ENCODE measurements around the gene FBXO42. TPM values are rescaled to one million over a fixed set of nuclear protein-coding genes. Genes with fewer than 3 reads are reported as not detected.

FBXO42 gene
- total and polyA plus RNA-seq, 2 of the 8 experiments (the other 6 are each of a cell fraction or from before 2014, with no cell fraction given): 15.1 to 17.0 TPM

GRCh38 chr1:16205891-16206546, 146.3 kb downstream of the FBXO42 start (continued):
- TF ChIP-seq CHD7 (IDR thresholded peaks at IDR 0.05; ENCODE audit: insufficient replicate concordance, low read length): no peak
- peak; percentile 11 for TF ChIP-seq KDM4A (IDR thresholded peaks at IDR 0.05; ENCODE audit: low read depth, low read length, severe bottlenecking)
- peak in 1 of 2 experiments; percentile 19; a peak in 1 of 3 replicates for TF ChIP-seq POLR2A (IDR thresholded peaks at IDR 0.05; ENCODE audit: control extremely low read depth in 1 of 2, low read depth in 2 of 2, low read length in 2 of 2)
- no peak for TF ChIP-seq TAF7 (optimal IDR thresholded peaks at IDR 0.05; ENCODE audit: borderline replicate concordance, low read depth, low read length)
- TF ChIP-seq CEBPB (IDR thresholded peaks at IDR 0.05; ENCODE audit: low read depth, low read length): peak; percentile 66
- TF ChIP-seq, protein P1, sequence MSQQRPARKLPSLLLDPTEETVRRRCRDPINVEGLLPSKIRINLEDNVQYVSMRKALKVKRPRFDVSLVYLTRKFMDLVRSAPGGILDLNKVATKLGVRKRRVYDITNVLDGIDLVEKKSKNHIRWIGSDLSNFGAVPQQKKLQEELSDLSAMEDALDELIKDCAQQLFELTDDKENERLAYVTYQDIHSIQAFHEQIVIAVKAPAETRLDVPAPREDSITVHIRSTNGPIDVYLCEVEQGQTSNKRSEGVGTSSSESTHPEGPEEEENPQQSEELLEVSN (IDR thresholded peaks at IDR 0.05): no peak
- no peak for TF ChIP-seq HDAC2 (IDR thresholded peaks at IDR 0.05; ENCODE audit: borderline replicate concordance in 1 of 2, low read depth in 2 of 2, low read length in 2 of 2)
- TF ChIP-seq CTBP2 (IDR thresholded peaks at IDR 0.05; ENCODE audit: borderline replicate concordance, insufficient read depth, insufficient read length, low read length): no peak
- TF ChIP-seq, protein P2, sequence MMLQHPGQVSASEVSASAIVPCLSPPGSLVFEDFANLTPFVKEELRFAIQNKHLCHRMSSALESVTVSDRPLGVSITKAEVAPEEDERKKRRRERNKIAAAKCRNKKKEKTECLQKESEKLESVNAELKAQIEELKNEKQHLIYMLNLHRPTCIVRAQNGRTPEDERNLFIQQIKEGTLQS (IDR thresholded peaks at IDR 0.05; ENCODE audit: insufficient read depth, low read depth, low read length): no peak
